PC-9 (cell line): ENCODE results near the gene ADAMTS2. TPM values are rescaled to one million over a fixed set of nuclear protein-coding genes. Genes with fewer than 3 reads are reported as not detected.

Experiments used
- BruUV-seq: library from RNA; stranded (reverse); fragments of 400-500 nt; replicated peaks from 2 replicates; lab custom pipeline; 2021; lab: Mats Ljungman, UMichigan
- CTCF ChIA-PET: fragments of 300-600 bp; sonication (Branson Sonifier 250); formaldehyde crosslinking; loops from one replicate; lab custom pipeline; 2022; ENCODE audit warnings: antibody characterized with exemption; lab: Charles Lee
- POLR2A ChIA-PET: fragments of 300-600 bp; sonication (Branson Sonifier 250); formaldehyde crosslinking; loops from one replicate; lab custom pipeline; 2022; ENCODE audit warnings: antibody characterized with exemption; ENCODE audit not compliant: unreplicated experiment; lab: Charles Lee
- DNase-seq, 2 experiments: peaks; one replicate each; pipeline versions ENCODE4 v3.0.0 to v3.0.0-alpha.2; 2015 to 2022; ENCODE audit warnings: mixed read lengths in 1 of 2
- H2AFZ ChIP-seq: fragments of 200-600 bp; sonication (generic); 2 replicates; pipeline ENCODE4 v1.8.1; 2017; ENCODE audit warnings: antibody characterized with exemption
- H3F3A ChIP-seq: fragments of 200-600 bp; sonication (generic); 2 replicates; pipeline ENCODE4 v1.8.1; 2017; ENCODE audit warnings: antibody characterized with exemption, mild to moderate bottlenecking, low read depth; ENCODE audit not compliant: insufficient read depth
- H3K27ac ChIP-seq: fragments of 200-600 bp; sonication (generic); 2 replicates; pipeline ENCODE4 v1.6.1; 2016; ENCODE audit warnings: mixed run types
- H3K27me3 ChIP-seq: fragments of 200-600 bp; sonication (generic); 2 replicates; pipeline ENCODE4 v1.6.1; 2016; ENCODE audit warnings: low read depth, mixed run types; ENCODE audit not compliant: insufficient read depth
- H3K36me3 ChIP-seq: fragments of 200-600 bp; sonication (generic); 2 replicates; pipeline ENCODE4 v1.6.1; 2016; ENCODE audit warnings: low read depth, mixed run types
- H3K4me1 ChIP-seq: fragments of 200-600 bp; sonication (generic); replicated peaks from 2 replicates; pipeline ENCODE4 v1.6.1; 2016; ENCODE audit warnings: mixed run types; ENCODE audit not compliant: insufficient read depth
- H3K4me2 ChIP-seq: fragments of 200-600 bp; sonication (generic); 2 replicates; pipeline ENCODE4 v1.6.1; 2017; ENCODE audit warnings: mixed run types
- H3K4me3 ChIP-seq: fragments of 200-600 bp; sonication (generic); 2 replicates; pipeline ENCODE4 v1.6.1; 2016; ENCODE audit warnings: mixed run types
- H3K79me2 ChIP-seq: fragments of 200-600 bp; sonication (generic); 2 replicates; pipeline ENCODE4 v1.6.1; 2017; ENCODE audit warnings: low read depth, mixed run types
- H3K9me2 ChIP-seq: fragments of 200-600 bp; sonication (generic); 2 replicates; pipeline ENCODE4 v1.8.1; 2017; ENCODE audit warnings: mild to moderate bottlenecking; ENCODE audit not compliant: insufficient read depth
- H3K9me3 ChIP-seq: fragments of 200-600 bp; sonication (generic); 2 replicates; pipeline ENCODE4 v1.8.1; 2016; ENCODE audit warnings: low read depth; ENCODE audit not compliant: insufficient read depth
- H4K20me1 ChIP-seq: fragments of 200-600 bp; sonication (generic); 2 replicates; pipeline ENCODE4 v1.8.1; 2017; ENCODE audit not compliant: insufficient read depth
- EZH2 ChIP-seq: fragments of 200-600 bp; sonication (generic); IDR thresholded peaks from 2 replicates; pipeline ENCODE4 v1.8.0; 2017; ENCODE audit warnings: antibody characterized with exemption, low read depth
- intact Hi-C: fragments of 100-400 bp; cut with micrococcal nuclease; formaldehyde crosslinking; loops from one replicate; pipeline ENCODE4 v1.10.0; 2022; ENCODE audit not compliant: unreplicated experiment
- total RNA-seq: library from RNA; stranded (reverse); gene quantifications from 2 replicates; pipeline ENCODE4 v1.2.3, GENCODE V29; 2021
- TF ChIP-seq, protein P1 (sequence below): fragments of 200-600 bp; sonication (generic); conservative IDR thresholded peaks from 2 replicates; pipeline ENCODE4 v1.6.1; 2017; ENCODE audit warnings: mixed run types, antibody characterized with exemption, mild to moderate bottlenecking, moderate library complexity

The ADAMTS2 gene
- total RNA-seq, 1 experiment from 2014 or later: not detected

DNA sequence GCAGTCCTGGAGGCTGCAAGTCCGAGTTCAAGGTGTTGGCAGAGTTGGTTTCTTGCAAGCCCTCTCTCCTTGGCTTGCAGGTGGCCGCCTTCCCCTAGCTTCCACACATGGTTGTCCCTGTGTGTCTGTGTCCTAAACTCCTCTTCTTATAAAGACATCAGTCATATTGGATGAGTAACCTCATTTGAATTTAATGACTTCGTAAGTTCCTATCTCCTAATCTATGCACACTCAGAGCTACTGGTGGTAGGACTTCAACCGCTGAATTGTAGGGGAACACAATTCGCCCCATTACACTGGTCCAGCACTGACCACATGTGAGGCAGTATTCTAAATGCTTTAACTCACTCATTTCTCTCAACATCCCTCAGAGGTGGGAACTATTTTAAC is 25.9 kb upstream of the ADAMTS2 start:
- DNase-seq: no peak
- Histone ChIP-seq H3K27me3 (peaks cover 93% of the 10 kb centered on the region), H3K36me3 (no peaks in the 10 kb centered on the region), H4K20me1 (no peaks in the 10 kb centered on the region), H3K9me2 (no peaks in the 10 kb centered on the region), H3K4me3 (no peak overlapping the region), H3K79me2 (no peaks in the 10 kb centered on the region), H3K27ac (no peak overlapping the region), H3K9me3 (no peaks in the 10 kb centered on the region), H2AFZ (no peak overlapping the region), H3F3A (no peaks in the 10 kb centered on the region), H3K4me2 (no peak overlapping the region), H3K4me1 (no peaks in the 10 kb centered on the region)
- BruUV-seq: no TSS peak
- POLR2A ChIA-PET: no interaction called here
- TF ChIP-seq EZH2: no peak
- TF ChIP-seq, protein P1, sequence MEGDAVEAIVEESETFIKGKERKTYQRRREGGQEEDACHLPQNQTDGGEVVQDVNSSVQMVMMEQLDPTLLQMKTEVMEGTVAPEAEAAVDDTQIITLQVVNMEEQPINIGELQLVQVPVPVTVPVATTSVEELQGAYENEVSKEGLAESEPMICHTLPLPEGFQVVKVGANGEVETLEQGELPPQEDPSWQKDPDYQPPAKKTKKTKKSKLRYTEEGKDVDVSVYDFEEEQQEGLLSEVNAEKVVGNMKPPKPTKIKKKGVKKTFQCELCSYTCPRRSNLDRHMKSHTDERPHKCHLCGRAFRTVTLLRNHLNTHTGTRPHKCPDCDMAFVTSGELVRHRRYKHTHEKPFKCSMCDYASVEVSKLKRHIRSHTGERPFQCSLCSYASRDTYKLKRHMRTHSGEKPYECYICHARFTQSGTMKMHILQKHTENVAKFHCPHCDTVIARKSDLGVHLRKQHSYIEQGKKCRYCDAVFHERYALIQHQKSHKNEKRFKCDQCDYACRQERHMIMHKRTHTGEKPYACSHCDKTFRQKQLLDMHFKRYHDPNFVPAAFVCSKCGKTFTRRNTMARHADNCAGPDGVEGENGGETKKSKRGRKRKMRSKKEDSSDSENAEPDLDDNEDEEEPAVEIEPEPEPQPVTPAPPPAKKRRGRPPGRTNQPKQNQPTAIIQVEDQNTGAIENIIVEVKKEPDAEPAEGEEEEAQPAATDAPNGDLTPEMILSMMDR: no peak
- CTCF ChIA-PET: no interaction called here
- intact Hi-C loops: no loop called here

- Histone ChIP-seq H3K36me3 (no peaks in the 10 kb centered on the region), H3F3A (no peaks in the 10 kb centered on the region), H4K20me1 (no peaks in the 10 kb centered on the region), H3K9me3 (no peaks in the 10 kb centered on the region), H3K79me2 (no peaks in the 10 kb centered on the region), H2AFZ (no peak overlapping the region), H3K27ac (no peak overlapping the region), H3K4me2 (no peak overlapping the region), H3K4me1 (no peaks in the 10 kb centered on the region), H3K9me2 (no peaks in the 10 kb centered on the region), H3K4me3 (no peak overlapping the region), H3K27me3 (peaks cover 98% of the 10 kb centered on the region)
- BruUV-seq: no TSS peak
- CTCF ChIA-PET: no interaction called here
- TF ChIP-seq, protein P1: no peak
- TF ChIP-seq EZH2: no peak
- POLR2A ChIA-PET: no interaction called here
- intact Hi-C loops: no loop called here
- DNase-seq: no peak
Observed at GRCh38 chr5:179370490-179371120, 25.3 kb upstream of the ADAMTS2 start.

GRCh38 chr5:179369530-179369884 is 24.2 kb upstream of the ADAMTS2 start:
- no peak overlapping the region for H3K4me2 ChIP-seq
- no peaks in the 10 kb centered on the region for H3K4me1 ChIP-seq
- no peaks in the 10 kb centered on the region for H3K9me2 ChIP-seq
- DNase-seq: no peak
- no TSS peak for BruUV-seq
- no peak overlapping the region for H2AFZ ChIP-seq
- TF ChIP-seq, protein P1: no peak
- no peak for TF ChIP-seq EZH2
- CTCF ChIA-PET: no interaction called here
- H3K27me3 ChIP-seq: peaks cover 100% of the 10 kb centered on the region
- H4K20me1 ChIP-seq: no peaks in the 10 kb centered on the region
- H3F3A ChIP-seq: no peaks in the 10 kb centered on the region
- intact Hi-C loops: no loop called here
- no peaks in the 10 kb centered on the region for H3K9me3 ChIP-seq
- POLR2A ChIA-PET: no interaction called here
- no peaks in the 10 kb centered on the region for H3K79me2 ChIP-seq
- H3K36me3 ChIP-seq: no peaks in the 10 kb centered on the region
- no peak overlapping the region for H3K4me3 ChIP-seq
- no peak overlapping the region for H3K27ac ChIP-seq
